Stimulated activated memory B cell treated with anti-CD40 and anti-IgM and Interleukin-4, amounts not matched to agents 10 μg/mL and 1 μg/mL and 100 μg/mL, for 72 hours (primary cell): ENCODE measurements around the gene FMNL2.

ENCODE experiments used
- ATAC-seq: fragments of 150-1000 bp; cut with Tn5 transposase; 2 replicates; pipeline ENCODE4 v1.10.0; 2021
- H3K27ac Mint-ChIP-seq: one replicate; pipeline ENCODE4 v1.8.0; 2022; ENCODE audit warnings: mild to moderate bottlenecking, mixed read lengths
- H3K27me3 Mint-ChIP-seq: one replicate; pipeline ENCODE4 v1.8.0; 2022; ENCODE audit warnings: mixed read lengths
- H3K36me3 Mint-ChIP-seq: one replicate; pipeline ENCODE4 v1.8.0; 2022; ENCODE audit warnings: mixed read lengths
- H3K4me1 Mint-ChIP-seq: one replicate; pipeline ENCODE4 v1.8.0; 2022; ENCODE audit warnings: mixed read lengths
- H3K4me3 Mint-ChIP-seq: one replicate; pipeline ENCODE4 v1.8.0; 2022; ENCODE audit warnings: mild to moderate bottlenecking, moderate library complexity, mixed read lengths
- H3K9me3 Mint-ChIP-seq: one replicate; pipeline ENCODE4 v1.8.0; 2022; ENCODE audit warnings: mixed read lengths

The FMNL2 gene

DNA sequence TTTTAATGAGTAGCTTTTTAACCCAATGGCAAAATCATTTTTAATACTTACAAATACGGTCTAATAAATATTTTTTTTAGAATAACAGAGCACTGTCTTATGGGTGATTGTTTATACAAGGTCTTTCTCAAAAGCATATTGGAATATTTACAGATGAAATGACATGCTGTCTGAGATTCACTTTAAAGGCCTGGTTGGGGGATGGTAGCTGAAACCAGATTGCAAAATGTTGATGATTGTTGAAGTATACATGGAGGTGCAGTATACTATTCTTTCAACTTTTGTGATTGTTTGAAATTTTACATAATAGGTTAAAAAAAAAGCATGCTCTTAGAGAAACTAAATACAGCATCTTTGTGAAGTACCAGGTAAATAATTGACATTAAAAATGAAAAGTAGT, 111.2 kb downstream of the FMNL2 start:
- no peak for ATAC-seq
- H3K4me1 Mint-ChIP-seq = peaks cover 15% of the 10 kb centered on the region
- no peaks in the 10 kb centered on the region for H3K36me3 Mint-ChIP-seq
- H3K27me3 Mint-ChIP-seq = peaks cover 20% of the 10 kb centered on the region
- no peak overlapping the region for H3K27ac Mint-ChIP-seq
- no peak overlapping the region for H3K4me3 Mint-ChIP-seq
- no peaks in the 10 kb centered on the region for H3K9me3 Mint-ChIP-seq

DNA sequence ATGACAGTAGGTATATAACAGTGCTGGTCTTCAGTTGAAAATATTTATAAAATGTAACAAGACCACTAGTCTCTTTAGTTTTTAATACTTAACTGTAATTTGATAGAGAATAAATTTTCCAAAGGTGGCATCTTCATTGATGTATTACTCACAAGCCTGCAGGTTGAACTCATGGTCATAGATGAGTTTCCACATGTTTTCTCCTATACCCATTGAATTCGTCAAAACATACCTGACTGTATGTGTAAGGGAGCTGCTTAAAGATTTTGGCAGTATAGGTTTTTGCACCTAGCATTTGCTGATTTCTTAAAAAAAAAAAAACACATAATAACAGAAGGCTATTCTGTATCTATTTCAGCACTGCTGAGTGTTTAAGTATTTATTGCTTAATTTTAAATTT, 112.9 kb downstream of the FMNL2 start:
- Mint-ChIP-seq H3K27ac (no peak overlapping the region), H3K9me3 (no peaks in the 10 kb centered on the region), H3K4me1 (peaks cover 8% of the 10 kb centered on the region), H3K36me3 (no peaks in the 10 kb centered on the region), H3K4me3 (no peak overlapping the region), H3K27me3 (peaks cover 9% of the 10 kb centered on the region)
- no peak for ATAC-seq

DNA sequence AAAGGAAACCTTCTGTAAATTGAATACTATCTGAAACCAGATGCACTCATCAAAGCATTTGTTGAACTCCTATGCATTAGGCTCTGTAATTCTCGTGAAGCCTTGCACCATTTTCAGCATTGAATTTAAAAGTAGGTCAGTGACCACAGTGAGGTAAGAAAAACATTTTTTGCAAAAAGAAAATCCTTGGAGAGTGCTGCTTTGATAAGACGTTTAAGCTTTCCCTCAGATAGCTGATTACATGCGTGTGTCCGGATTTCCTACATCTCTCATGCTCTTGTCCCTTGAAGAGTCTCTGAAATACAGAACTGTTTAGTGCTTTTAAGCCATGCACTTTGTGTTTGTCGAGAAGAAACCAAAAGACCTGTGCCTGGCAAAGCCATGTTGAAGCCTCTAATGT, 113.6 kb downstream of the FMNL2 start:
- Mint-ChIP-seq H3K4me1 (peaks cover 8% of the 10 kb centered on the region), H3K27me3 (peaks cover 2% of the 10 kb centered on the region), H3K4me3 (no peak overlapping the region), H3K36me3 (no peaks in the 10 kb centered on the region), H3K9me3 (no peaks in the 10 kb centered on the region), H3K27ac (no peak overlapping the region)
- ATAC-seq = no peak

DNA sequence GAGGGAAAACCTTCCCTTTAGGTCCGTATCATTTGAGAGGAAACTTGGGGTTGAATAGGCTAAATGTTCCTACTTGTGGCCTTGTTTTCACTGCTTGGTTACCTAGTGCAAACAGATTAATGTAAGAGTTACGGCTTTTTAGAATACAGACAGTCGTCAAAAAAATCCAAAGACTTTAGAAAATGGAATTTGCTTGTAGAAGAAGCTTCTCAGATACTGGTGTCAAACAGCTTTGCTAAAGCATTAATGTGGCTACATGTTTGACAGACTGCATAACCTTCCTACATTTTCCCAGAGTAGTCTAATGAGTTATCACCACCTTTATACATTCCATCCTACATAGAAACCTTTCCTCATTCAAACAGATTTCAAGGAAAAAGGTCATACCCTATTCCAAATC, 114.6 kb downstream of the FMNL2 start:
- no peak overlapping the region for H3K27ac Mint-ChIP-seq
- H3K9me3 Mint-ChIP-seq = no peaks in the 10 kb centered on the region
- peaks cover 8% of the 10 kb centered on the region for H3K4me1 Mint-ChIP-seq
- H3K36me3 Mint-ChIP-seq = no peaks in the 10 kb centered on the region
- no peaks in the 10 kb centered on the region for H3K27me3 Mint-ChIP-seq
- H3K4me3 Mint-ChIP-seq = no peak overlapping the region
- ATAC-seq = no peak

DNA sequence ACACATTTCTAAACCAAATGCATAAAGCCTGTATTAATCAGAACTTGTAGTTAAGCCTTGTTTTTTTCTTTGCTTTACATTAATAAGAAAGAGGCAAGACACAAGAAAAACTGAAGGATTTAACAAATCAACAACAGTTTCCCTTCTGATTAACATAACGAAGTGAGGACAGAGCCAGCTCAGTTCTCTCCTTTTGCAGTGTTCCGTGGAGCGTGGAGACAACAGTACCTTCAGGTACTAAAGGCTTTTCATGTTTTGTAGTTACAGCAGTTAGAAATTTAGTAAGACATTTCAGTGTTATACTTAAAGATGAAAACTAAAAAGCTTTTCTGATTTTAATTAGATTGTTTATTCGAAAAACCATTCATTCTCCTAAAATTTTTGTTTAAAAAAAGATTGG, 115.2 kb downstream of the FMNL2 start:
- Mint-ChIP-seq H3K4me3 (no peak overlapping the region), H3K9me3 (no peaks in the 10 kb centered on the region)

DNA sequence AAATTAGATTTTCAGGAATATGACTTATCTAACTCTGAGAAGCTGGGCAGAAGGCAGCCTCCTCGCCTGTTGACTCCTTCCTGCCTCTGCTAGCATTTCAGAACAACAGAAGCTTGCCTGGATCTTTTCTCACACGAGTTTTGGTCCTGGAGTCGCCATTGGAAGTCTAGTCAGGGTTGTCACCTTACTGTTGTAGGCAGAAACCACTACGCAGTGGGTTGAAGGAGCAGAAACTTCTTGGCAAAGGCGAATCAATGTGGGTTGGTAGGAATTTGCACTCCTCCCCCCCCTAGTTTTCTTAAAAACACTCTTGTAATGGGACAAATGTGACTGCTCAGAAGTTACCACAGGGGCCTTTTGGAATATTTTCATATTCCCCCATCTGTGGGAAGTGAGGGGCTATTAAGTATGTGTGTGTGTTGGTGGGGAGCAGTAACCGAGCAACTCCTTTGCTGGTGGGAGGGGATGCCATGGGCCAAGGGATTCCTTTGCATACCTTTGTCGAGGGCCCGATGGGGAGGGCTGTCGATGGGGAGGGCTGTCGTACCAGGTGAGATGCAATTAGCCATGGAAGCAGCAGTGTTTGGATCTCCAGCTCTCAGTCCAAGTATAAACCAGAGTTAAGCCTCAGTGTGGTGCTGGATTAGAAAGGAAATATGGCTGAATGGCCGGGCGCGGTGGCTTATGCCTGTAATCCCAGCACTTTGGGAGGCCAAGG, 117.4 kb downstream of the FMNL2 start:
- Mint-ChIP-seq H3K27ac (no peak overlapping the region), H3K4me1 (no peaks in the 10 kb centered on the region), H3K36me3 (no peaks in the 10 kb centered on the region), H3K9me3 (no peaks in the 10 kb centered on the region), H3K4me3 (no peak overlapping the region), H3K27me3 (no peaks in the 10 kb centered on the region)
- ATAC-seq = no peak

More for the DNA sequence above, 115.2 kb downstream of the FMNL2 start:
- no peaks in the 10 kb centered on the region for H3K36me3 Mint-ChIP-seq
- H3K4me1 Mint-ChIP-seq = peaks cover 8% of the 10 kb centered on the region
- no peak for ATAC-seq
- H3K27me3 Mint-ChIP-seq = no peaks in the 10 kb centered on the region
- H3K27ac Mint-ChIP-seq = no peak overlapping the region

DNA sequence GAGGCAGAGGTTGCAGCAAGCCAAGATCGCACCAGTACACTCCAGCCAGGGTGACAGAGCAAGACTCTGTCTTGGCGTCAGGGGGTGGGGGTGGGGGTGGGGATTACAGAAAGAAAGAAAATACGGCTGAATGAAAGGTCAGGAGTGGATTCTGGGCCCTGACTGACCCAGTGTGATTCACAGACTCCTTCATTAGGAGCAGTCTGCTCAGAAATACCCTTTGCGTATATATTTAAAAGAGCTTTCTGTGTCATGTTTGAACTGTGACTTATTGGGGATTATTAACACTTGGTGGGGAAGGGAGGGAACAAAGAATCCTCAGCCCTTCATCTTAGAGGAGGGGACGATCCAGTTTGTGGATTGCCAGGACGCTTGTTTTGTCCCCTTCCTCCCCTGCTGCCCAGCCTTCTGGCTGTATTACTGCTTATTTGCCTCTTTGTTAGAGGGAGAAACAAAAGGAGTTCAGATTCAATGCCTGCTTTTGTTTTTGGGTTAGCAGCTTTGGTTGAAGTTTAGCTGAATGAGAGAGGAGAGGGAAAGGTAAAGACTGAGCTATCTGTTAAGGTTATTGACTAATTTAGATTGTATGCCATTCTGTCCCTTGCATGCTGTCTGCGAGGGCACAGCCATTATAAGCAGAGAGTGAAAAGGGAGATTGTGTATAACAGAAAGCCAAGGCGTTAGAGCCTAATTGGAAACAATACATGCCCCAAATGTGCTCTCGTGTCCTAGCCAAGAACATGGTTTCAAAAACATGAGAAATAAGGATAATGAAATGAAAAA, 118.3 kb downstream of the FMNL2 start:
- Mint-ChIP-seq H3K9me3 (no peaks in the 10 kb centered on the region), H3K27ac (no peak overlapping the region), H3K27me3 (no peaks in the 10 kb centered on the region), H3K4me1 (no peaks in the 10 kb centered on the region), H3K36me3 (no peaks in the 10 kb centered on the region), H3K4me3 (no peak overlapping the region)
- no peak for ATAC-seq

DNA sequence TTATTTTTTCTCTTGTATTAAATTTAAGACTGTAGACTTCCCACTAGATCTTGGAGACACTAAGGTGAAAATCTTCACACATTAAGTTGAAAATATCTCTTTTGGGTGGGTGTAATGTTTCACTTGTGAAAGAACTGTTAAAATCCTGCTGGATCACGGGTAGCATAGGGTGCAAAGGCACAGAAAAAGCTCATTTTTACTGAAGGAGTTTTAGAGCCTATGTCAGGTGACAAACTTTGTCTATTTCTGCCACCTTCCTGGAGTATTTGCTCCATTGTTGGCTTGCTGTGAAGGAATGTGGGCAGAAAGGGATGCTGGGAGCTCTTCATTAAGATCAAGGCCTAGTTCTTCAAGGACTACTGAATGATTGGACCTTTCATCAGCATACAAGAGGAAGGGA, 119.4 kb downstream of the FMNL2 start:
- Mint-ChIP-seq H3K27me3 (no peaks in the 10 kb centered on the region), H3K27ac (no peak overlapping the region), H3K4me1 (no peaks in the 10 kb centered on the region), H3K4me3 (no peak overlapping the region), H3K9me3 (no peaks in the 10 kb centered on the region), H3K36me3 (no peaks in the 10 kb centered on the region)
- no peak for ATAC-seq

DNA sequence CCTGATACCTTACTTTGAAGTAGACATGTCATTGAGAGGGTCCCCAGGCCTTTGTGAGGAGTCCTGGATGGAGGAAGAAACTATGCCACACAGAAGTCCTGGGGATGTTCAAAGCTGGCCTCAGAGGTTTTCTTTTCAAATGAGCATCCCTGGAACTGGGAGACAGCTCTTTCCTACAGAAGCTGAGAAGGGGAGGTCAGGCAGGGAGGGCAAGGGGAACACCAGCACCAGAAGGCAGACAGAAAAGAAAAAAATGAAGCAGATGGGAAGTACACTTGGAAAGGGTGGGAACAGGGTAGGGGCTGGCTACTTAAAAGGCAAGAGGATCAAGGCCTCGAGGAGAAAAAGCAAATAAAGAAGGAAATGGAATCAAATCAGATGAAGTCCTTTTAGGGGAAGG, 120.0 kb downstream of the FMNL2 start:
- Mint-ChIP-seq H3K27ac (no peak overlapping the region), H3K9me3 (no peaks in the 10 kb centered on the region), H3K4me3 (no peak overlapping the region), H3K4me1 (no peaks in the 10 kb centered on the region), H3K36me3 (no peaks in the 10 kb centered on the region), H3K27me3 (no peaks in the 10 kb centered on the region)
- no peak for ATAC-seq

DNA sequence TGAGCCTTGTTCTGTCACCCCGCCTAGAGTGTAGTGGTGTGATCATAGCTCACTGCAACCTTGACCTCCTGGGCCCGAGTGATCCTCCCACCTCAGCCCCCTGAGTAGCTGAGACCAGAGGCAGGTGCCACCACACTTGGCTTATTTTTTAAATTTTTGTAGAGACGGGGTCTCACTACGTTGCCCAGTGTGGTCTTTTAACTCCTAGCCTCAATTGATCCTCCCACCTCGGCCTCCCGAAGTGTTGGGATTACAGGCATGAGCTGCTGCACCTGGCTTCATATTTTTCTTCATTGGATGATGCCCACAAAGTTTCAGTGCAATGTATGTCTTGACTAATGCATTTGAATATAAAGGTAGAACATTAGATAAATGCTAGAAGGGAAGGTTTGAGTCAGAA, 120.8 kb downstream of the FMNL2 start:
- Mint-ChIP-seq H3K27ac (no peak overlapping the region), H3K27me3 (no peaks in the 10 kb centered on the region), H3K4me3 (no peak overlapping the region), H3K4me1 (no peaks in the 10 kb centered on the region), H3K36me3 (no peaks in the 10 kb centered on the region), H3K9me3 (no peaks in the 10 kb centered on the region)
- no peak for ATAC-seq

DNA sequence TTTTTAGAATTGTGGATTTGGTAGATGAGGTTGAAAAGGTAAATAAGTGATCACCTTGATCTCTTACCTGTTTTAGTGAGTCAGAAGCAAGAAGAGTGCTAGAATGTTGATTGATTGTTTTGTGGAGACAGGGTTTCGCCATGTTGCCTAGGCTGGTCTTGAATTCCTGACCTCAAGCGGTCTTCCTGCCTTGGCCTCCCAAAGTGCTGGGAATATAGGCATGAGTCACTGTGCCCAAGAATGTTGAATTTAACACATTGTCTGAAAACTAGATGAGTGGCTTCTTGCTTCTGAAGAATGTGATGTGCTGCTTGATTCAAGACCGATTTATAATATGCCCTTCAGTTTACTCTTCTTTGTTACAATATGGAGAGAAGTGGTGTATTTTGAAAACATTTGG, 121.3 kb downstream of the FMNL2 start:
- no peak overlapping the region for H3K4me3 Mint-ChIP-seq
- no peaks in the 10 kb centered on the region for H3K9me3 Mint-ChIP-seq
- no peak overlapping the region for H3K27ac Mint-ChIP-seq
- no peaks in the 10 kb centered on the region for H3K36me3 Mint-ChIP-seq
- H3K4me1 Mint-ChIP-seq = no peaks in the 10 kb centered on the region
- no peak for ATAC-seq
- no peaks in the 10 kb centered on the region for H3K27me3 Mint-ChIP-seq

DNA sequence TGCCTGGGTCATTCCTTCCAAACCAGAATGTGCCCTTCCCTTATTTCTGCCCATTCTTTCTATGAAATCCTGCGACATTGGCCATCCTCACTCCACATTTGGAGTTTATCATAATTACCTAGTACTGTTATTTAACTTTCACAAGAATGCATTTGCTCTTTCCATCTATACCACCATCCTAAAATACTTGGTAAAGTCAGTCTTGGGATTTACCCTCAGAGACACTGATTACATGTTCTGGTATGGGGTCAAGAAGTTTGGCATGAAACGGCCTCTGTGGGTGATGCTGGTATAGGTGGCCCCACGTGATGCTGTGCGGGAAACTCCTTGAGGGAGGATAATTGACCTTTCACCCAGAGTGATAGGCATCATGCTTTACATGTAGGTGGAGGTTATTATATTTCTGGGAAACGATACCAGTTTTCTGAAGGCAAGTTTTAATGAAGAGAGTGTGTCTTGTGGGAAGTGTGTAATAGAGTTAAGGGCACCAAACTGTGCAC, 123.5 kb downstream of the FMNL2 start:
- no peaks in the 10 kb centered on the region for H3K4me1 Mint-ChIP-seq
- ATAC-seq = no peak
- no peaks in the 10 kb centered on the region for H3K36me3 Mint-ChIP-seq
- H3K4me3 Mint-ChIP-seq = no peak overlapping the region
- no peak overlapping the region for H3K27ac Mint-ChIP-seq
- H3K27me3 Mint-ChIP-seq = no peaks in the 10 kb centered on the region
- H3K9me3 Mint-ChIP-seq = no peaks in the 10 kb centered on the region

DNA sequence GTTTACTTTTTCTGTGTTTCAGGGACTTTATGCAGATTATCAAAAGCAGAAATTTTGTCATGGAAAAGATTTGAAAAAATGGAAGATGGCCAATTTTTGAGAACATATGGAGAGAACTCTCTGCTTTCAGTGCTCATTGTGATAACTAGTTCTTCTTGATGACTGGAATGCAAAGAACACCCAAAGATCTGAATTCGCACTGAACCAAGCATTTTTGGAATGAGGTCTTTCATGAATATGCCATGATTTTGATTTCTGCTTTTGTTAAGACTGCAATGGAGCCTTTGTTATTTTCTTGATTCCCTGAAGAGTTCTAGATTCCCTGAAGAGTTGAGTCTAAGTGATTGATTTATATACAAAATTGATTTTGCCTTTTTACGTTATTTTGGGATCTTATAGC, 124.1 kb downstream of the FMNL2 start:
- Mint-ChIP-seq H3K27me3 (no peaks in the 10 kb centered on the region), H3K27ac (no peak overlapping the region), H3K36me3 (no peaks in the 10 kb centered on the region), H3K4me1 (no peaks in the 10 kb centered on the region), H3K9me3 (no peaks in the 10 kb centered on the region), H3K4me3 (no peak overlapping the region)
- no peak for ATAC-seq

DNA sequence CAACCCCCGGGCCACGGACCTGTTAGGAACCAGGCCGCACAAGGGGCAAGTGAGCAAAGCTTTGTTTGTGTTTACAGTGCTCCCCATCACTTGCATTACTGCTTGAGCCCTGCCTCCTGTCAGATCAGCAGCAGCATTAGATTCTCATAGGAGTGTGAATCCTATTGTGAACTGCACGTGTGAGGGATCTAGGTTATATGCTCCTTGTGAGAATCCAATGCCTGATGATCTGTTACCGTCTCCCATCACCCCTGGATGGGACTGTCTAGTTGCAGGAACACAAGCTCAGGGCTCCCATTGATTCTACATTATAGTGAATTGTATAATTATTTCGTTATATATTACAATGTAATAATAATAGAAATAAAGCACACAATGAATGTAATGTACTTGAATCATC, 125.6 kb downstream of the FMNL2 start:
- H3K36me3 Mint-ChIP-seq = no peaks in the 10 kb centered on the region
- H3K4me1 Mint-ChIP-seq = peaks cover 7% of the 10 kb centered on the region
- no peak overlapping the region for H3K27ac Mint-ChIP-seq
- no peak for ATAC-seq
- no peaks in the 10 kb centered on the region for H3K9me3 Mint-ChIP-seq
- H3K4me3 Mint-ChIP-seq = no peak overlapping the region
- no peaks in the 10 kb centered on the region for H3K27me3 Mint-ChIP-seq

DNA sequence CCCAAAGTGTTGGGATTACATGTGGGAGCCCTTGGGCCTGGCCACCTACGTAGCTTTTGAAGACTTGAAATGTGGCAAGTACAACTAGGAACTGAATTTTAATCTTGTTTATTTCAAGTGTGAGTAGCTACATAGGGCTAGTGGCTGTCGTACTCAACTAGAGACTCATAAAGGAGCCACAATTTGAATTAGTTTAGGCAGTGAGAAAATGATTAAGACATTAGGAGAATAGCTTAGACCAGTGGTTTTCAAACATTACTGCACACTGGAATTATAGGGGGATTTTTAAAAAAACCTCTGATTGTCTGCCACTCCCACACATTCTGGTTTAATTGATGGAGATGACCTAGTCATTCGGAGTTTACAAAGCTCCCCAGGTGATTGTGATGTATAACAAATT, 127.1 kb downstream of the FMNL2 start:
- Mint-ChIP-seq H3K27ac (no peak overlapping the region), H3K4me1 (peaks cover 22% of the 10 kb centered on the region), H3K4me3 (no peak overlapping the region), H3K9me3 (no peaks in the 10 kb centered on the region), H3K36me3 (no peaks in the 10 kb centered on the region), H3K27me3 (no peaks in the 10 kb centered on the region)
- no peak for ATAC-seq

DNA sequence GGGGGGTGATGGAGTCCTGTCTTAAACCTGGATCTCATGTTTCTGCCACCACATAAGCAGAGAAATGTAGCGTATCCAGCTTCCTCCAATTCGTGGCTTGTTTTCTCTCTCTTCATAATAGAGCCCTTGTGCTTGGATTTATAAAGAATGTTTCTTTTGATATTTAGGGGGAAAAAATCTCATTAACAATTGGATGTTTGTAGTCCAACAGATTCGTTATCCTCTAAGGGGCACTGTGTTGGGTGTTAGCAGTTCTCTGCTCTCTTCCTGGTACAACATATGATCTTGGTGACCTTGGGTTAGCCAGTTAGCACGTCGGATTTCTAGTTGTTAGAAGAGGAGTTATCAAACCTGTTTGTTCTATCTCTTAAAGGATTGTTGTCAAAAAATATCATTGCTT, 127.8 kb downstream of the FMNL2 start:
- no peaks in the 10 kb centered on the region for H3K27me3 Mint-ChIP-seq

More for the DNA sequence above, 127.8 kb downstream of the FMNL2 start:
- H3K9me3 Mint-ChIP-seq = no peaks in the 10 kb centered on the region
- H3K36me3 Mint-ChIP-seq = no peaks in the 10 kb centered on the region
- ATAC-seq = no peak
- H3K4me1 Mint-ChIP-seq = peaks cover 29% of the 10 kb centered on the region
- H3K4me3 Mint-ChIP-seq = no peak overlapping the region
- H3K27ac Mint-ChIP-seq = no peak overlapping the region
